Activated CD8-positive, alpha-beta memory T cell treated with anti-CD3 and anti-CD28 coated beads, Interleukin-2, amount 50 U/mL, for 48 hours (primary cell): ENCODE results near the gene C4orf50.

Source experiments
- DNase-seq: peaks from one replicate; pipeline ENCODE4 v3.0.0-alpha.2; 2020

The C4orf50 gene

DNA sequence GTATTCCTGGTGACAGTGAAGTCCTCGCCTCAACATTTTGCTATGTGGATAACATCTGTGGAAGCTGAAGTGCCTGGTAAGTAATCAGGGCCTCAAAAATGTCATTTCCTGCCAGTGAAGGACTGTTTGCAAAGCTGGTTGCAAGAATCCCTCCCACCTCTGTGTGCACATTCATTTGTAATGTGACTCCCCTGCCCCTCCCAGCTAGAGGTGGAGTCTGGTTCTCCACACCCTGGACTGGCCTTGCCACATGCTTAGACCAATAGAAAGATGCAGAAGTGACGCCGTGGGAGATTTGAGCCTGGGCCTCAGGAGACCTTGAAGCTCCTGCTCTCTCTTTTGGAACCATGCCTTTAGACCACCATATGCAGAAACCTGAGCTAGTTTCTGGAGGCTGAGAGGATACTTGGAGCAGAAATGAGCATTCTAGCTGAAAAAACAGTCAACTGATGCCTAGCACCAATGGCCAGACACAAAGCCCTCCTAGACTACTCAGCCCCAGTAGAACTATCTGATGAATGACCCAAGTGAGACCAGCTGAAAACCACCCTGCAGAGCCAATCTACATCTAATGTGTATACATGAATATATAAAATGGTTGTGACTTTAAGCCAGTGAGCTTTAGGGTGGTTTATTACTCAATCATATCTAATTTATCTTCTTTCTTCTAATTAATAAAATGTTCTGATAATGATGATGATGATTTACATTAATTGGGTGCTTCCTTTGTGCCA lies 77.6 kb downstream of the C4orf50 start:
- no peak for DNase-seq

DNA sequence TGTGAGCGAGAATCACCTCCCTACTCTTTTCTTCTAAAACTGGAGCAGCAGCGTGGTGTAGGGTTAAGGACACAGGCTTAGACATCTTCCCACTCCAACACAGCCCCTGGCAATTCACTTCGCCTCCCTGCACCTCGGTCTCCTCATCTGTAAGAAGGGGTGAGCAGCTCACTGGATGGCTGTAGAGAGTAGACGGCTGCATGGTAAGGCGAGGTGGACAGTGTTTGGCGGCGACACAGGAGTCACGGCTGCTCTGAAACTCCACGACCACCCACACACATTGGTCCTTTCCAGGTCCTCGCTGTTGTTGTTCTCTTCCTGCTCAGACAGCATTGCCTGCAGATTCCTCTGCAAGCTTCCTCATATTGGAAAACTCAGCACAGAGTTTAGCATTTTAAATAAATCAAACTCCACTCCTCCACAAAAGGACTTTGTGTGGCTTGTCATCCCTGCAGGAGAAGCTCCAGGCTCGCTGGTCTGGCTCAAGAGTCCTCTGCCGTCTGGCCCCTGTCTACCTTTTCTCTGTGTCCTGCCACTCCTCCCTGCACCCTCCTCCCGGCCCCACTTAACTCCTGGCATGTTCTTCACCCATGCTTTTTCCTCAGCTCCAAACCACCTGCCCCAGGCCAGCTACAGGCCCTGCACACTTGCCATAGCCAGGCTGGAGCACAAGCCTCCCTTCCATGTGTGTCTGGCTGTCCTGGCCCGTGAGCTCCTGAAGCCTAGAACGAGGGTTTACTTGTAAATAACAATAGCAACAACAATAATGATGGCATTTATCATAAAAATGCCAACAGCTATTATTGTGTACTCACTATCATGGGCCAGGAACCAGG lies 84.0 kb downstream of the C4orf50 start:
- no peak for DNase-seq

DNA sequence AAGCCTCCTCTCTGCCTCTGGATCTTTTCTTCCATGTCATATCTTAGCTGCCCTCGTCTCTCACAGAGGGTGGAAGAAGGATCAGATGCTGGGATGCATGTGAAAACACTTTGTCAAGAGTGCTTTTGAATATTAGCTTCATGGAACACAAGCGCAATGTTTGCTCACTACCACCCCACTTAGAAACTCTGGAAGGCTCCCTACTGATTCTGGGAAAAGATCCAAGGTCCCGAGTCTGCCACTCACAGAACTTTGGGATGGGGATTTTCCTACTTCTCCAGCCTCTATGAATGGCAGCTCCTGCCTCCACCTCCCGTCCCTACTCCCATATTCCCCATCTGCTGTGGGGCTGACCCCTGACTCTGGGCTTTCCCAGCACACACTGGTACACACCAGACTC lies 85.1 kb downstream of the C4orf50 start:
- no peak for DNase-seq

DNA sequence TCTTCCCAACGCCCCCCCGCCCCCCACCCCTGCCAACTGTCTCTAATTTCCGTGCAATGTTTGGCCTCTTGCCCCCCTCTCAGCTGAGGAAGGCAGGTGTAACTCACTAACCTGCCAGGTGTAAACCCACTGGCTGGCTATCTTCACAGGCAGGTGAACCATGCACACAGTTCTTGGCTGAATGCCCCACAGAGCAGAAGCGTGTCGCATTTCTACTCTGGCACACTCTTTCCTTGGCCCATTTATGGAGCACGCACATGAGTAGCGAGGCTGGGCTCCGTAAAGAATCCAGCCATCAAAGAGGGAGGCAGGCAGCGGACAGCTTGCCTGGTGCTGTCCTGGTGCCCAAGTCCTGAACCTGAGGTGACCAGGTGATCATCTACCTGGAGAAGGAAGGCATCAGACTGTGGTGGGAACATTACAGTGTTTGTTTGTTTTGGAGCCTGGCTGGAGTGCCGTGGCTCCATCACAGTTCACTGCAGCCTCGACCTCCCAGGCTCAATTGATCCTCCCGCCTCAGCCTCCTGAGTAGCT lies 86.1 kb downstream of the C4orf50 start:
- no peak for DNase-seq

DNA sequence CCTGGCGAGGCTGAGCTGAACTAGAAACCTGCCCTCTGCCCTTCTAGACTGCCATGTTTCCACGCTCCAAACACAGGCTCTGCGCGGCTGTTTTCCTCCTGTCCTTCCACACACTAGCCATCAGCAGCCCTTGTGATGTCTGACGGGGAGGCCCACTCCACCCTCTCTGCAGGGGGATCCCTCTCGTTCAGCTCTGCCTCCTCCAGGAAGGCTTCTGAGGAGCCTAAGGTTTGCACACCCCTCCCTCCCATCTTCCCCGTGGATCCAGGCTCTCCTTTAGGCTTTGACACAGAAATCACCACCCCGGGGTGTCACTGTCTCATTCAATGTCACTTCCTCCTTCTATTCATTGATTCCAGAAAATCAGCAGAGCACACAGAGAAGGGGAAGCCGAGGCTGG lies 86.7 kb downstream of the C4orf50 start:
- no peak for DNase-seq

DNA sequence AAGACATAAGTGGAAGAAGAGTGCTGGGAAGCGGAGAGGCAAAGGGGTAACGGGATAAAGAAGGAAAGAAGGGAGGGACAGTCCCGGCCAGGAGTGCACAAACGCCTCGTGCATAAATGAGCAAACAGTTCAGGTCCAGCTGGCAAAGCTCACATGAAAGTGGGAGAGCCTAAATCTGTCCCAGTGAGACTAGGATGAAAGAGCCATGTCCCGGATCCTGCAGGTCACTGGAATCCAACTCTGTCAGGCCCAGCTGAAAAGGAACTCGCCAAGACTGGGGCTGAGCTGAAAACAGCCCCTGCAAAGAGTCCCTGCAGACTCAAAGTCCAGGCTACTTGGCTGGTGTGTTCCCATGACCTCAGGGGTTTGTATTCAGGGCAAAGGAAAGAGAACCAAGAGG lies 87.4 kb downstream of the C4orf50 start:
- DNase-seq = no peak

DNA sequence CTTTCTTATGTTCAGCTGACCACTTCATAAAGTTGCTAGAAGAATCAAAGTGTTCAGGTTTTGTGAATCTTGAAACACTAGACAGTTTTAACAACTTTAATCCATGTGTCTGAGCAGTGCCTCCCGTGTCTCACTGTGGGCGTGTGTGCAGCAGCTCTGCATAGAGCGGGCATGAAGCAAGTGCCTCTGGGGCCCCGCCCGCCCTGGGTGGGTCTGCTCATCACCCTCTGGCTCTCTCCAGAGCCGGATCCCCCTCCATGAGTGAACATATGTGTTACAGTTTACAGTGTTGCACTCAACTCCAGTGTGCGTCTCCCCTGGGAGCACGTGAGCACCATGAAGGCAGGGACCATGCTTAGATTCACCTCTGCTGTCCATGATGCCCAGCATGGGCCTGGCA lies 87.8 kb downstream of the C4orf50 start:
- DNase-seq = no peak

DNA sequence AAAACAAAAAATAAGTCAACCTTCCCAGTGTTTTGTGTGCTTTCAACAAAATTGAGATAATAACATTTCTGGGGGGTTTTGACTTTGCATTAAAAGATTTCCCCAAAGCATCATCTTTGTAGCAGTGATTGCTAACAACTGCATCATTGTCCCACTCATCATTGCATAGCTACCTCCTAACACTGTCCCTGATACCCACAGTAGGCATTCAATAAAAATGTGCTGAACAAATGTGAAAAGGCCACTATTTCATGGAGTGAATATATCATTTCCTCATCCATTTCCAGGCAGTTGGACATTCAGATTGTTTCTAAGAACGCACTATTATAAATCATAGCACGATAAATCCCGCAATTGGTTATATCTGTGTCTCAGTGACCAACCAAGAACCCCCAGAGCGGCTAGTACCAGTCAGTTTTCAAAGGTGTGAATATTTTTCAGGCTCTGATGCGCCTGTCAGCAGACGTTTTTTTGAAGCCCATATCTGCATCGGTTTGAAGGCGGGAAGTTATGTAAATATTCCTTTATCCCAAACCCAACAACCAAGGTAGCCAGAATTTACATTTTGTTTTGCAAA lies 89.3 kb downstream of the C4orf50 start:
- no peak for DNase-seq

DNA sequence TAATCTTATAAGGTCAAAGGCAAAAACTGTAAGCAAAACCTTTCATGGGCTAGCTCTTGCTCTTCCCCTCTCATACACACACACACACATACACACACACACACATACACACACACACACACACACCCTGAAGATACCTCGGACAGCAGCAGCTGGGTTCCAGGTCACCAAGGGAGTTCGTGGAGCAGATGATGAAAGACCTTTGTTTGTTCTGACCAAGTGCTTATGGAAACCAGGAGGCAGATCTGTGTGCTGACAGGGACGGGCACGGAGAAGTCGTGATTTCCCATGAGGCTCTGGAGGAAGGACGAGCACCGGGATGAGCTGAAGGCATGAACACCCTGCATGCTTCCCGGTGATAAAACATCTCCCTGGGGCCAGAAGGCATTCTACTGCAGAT lies 90.0 kb downstream of the C4orf50 start:
- DNase-seq = no peak

DNA sequence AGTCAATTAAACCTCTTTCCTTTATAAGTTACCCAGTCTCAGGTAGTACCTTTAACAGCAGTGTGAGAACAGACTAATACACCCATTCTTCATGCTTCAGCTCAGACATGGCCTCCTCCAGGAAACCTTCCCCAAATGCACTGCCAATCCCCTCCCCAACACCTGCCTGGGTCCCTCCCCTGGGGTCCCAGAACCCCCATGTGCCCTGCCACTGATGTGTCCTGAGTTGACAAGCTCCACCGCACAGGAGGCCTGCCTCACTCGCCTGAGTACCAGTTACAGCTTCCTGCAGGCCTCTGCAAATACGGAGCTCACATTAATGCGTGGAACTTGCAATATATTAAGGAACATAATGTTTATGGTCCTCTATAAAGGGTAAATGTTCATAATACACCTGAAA lies 90.5 kb downstream of the C4orf50 start:
- no peak for DNase-seq

DNA sequence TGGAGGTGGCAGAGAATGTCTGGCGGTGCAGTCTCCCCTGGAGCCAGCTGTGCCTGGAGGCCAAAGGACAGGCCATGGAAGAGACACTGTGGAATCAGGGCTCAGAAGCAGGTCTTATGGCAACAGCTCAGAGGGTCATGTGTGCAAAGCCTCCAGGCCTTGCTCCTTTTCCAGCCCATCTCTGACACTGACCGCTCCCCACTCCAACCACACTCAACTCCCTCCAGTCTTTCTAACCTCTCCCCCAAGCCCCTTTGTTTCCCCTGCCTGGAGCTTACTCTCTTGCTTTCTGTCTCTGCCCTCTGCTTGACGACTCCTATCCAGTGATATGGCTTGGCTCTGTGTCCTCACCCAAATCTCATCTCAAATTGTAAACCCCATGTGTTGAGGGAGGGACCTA lies 91.1 kb downstream of the C4orf50 start:
- DNase-seq = no peak

DNA sequence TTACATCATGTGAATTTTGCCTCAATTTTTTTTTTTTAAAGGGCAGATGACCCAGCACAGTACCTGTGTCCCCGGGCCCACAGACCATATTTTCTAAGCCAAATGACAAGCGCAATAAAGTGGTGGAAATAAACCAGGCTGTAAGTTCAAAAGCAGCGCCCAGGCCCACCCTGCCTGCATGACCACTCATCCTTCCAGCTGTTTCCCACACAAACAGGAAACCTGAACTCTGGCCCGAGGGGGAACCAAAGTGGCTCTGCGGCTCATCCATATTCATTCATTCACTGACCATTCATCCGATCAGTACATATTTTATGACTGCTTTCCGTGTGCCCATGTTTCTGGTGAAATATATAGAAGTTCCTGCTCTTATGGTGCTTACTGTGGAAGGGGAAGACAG lies 91.6 kb downstream of the C4orf50 start:
- no peak for DNase-seq

DNA sequence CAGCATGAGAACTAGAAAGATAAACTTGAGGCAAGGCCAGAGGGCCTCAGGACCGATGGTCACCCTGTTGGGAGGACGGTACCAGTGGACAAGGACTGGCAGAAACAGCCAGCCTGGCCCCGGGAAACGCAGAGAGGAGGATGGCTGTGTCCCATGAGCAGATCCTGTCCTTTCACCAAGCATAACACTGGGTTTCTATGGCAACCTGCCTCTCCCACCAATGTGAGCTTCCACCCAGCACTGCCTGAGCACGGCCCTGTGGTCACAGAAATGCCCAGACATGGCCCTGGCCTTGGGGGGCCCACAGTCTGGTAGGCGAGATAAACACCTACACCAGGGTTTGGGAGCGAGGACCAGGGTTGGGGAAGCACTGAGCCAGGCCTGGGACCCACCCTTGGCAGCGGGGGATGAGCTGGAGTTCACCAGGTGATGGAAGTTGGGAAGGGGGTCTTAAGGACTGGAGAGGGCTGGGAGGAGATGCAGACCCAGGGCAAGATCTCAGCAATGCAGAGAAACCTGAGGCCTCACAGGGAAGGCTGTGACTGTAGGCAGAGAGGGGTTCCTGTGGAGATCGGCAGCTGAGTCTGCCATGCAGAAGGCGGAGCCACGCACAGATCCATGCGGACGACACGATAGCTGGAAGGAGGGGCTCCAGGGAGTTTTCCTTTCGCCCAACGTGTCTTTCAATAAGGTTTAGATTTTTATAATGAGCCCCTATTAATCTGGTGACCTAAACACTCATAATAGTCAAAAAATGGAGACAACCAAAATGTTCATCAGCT lies 92.6 kb downstream of the C4orf50 start:
- DNase-seq = no peak

DNA sequence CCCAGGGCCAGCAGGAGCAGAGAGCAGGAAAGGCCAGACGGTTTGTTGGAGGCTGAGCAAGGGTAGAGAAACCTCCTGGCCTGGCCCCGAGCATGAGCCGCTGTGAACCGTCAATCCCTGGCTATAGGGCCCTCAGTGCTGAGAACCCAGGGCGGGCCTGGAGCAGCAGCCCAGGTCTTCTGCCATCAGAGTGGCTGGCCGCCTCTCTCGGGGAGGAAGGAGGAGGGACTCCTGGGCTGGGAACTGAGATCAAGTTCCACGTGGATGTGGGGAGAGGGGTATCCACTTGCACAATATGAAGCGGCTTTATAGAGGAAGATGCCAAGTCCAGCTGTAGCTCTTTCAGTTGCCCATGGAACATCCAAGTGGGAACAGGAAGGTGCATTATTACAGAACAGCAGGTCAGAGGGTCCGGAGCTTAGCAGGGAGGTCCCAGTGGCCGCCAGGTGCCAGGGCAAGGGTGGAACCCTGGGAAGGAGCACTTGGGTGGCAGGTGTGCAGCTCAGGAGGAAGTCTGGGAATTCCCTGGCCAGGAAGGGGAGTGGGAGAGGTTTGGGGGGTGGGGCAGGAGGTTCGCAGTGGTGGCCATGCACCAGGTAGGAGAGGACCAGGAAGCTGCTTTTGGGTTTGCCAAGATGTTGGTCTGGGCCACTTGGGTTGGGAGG lies 93.6 kb downstream of the C4orf50 start:
- DNase-seq = no peak

DNA sequence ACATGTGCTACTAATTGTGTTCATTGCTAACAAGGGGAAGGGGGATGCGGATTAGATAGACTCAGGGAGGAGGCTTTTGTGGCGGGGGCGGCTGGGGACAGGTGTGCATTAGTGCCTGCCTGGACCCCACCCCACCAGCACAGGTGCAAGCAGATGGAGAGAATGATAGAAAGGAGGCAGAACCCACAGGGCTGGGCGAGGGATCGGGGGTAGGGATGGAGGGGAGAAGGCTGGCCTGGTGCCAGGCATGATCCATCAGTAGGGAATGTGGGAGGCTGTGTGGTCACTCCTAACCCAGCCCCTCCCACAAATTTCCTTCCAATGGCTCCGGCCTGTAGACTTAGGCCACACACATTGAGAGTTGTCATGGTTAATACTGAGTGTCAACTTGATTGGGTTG lies 94.9 kb downstream of the C4orf50 start:
- DNase-seq = no peak

DNA sequence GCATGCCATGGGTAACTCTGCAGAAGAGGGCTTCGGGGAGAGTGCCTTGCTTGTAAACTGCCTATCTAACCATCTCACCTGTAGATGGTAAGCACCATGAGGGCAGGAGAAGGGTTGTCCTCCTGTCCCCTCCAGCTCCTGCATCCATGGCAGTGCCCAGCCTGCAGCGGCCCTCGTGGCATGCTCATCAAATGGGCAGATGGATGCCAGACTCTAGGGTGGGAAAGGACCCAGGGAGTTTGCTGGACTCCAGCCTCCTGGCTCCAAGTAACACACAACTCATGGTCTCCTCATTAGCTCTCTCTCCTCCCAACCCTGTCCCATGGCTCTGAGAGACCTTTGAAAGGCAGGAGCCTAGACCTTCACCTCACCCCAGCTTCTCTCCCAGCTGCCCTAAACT lies 95.7 kb downstream of the C4orf50 start:
- no peak for DNase-seq

DNA sequence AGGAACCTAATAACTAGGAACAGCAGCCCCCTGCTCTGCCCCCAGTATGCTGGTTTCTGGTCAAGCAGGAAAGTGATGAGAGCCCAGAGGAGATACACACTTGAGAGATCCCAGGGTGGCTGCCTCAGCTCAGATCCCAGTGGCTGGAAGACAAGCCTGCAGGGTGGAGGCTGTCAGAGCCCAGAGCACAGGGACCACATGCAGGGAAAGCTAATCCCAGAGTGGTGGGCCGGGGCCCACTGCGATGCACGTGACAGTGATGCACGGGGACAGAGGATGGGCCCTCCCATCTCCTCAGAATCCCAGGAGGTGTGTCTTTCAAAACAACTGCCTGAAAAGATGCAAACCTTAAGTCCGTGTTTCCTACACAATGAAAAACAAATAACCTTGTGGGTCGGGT lies 96.2 kb downstream of the C4orf50 start:
- DNase-seq = no peak

DNA sequence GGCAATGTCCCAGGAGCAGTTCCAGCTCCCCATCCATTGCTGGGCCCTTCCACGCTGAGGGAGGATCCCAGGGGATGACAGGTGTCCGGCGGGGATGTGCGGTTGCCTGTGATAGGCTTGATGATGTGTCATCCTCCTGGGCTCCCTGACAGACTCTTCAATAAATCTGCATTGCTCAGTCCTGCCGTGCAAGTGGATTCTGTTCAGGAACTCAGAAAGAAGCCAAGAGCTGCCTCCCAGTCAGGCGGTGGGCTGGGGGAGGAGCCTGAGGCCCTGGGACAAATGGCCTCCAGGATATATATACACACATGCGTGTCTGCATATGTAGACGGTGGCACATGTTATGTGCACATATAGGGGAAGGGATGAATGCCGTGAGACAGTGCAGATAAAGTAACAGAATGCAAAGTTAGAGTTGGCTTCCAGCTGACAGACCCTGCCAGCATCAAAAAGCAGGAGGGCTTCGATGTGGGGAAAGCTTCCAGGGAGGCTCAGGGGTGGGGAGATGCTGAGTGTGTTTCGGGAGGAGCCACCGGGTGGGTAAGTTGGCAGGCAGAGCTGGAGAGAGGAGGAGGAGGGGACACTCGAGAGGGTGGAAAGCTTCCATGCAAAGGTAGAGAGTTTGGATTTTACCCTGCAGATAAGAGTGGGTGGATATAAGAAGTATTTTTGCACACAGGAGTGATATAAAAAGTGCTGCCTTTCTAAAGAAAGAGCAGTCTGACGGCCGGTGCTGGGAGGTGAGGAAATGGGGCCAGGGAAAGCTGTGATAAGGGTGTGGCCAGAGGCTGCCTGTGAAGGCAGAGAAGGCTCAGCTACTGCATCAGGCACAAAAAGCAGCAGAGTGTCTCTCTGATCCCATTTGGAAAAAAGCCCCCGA lies 96.9 kb downstream of the C4orf50 start:
- DNase-seq = no peak

DNA sequence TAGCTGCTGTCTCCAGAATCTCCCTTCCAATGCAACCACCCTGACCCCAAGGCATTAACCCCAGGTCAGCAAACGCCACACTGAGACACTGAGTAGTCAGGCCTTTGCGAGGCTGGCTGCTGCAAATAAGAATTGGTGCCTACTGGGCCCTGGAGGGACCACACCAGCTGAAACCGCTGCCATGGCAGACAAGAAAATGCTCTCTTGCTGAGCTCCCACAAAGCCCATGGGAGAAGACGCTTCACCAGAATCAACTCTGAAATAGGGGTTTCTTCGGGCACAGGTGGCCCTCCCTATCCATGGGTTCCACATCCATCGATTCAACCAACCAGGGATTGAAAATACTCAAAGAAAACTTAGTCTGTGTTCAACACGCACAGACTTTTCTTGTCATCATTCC lies 98.7 kb downstream of the C4orf50 start:
- no peak for DNase-seq

DNA sequence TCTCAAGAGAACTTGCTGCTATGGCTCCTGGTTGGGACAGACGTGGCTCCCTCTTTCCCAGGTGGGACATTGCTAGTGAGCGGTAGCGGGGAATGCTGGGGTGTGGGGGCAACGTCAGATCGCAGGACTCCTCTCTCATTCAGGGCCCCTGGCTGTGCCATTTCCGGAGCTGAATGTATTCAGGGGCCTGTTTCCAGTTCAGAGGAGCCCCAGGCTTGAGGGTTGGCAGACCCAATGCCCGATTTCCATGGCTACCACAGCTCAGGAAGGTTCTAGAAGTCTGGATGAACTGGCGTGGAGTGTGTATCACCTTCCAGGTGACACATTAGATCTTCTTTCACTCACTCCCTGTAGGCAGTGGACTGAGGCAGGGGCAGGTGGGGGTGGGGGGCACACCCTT lies 99.2 kb downstream of the C4orf50 start:
- no peak for DNase-seq

DNA sequence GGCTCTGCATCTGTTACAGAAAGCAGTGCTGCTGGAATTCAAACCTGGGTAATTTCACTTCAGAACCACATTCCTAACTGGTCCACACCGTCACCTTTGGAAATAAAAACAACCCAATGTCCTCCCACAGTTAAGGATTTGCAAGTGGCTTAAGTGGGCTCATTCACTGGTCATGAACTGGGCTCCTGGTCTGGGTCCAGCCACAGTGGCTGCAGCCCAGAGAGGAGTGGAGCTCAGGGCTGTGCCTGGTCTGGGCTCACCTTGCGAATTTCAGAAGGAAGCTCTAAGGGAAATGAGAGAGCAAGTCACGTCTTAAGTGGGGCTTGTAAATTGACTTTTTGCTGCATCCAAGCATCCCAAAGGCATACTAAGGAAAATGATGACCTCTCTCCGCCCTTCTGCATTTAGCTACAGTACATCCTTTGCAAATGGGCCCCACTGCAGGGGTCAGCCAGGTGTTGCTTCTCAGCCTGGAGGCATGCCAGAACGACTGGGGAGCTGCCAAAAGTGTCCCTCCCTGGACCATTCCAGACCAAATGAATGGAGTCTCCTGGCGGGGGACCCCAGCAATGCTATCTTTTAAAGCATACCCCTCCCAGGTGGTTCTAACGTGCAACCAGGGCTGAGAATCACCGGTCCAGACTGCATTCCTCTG lies 99.8 kb downstream of the C4orf50 start:
- DNase-seq = no peak
